NCI-H1694 (cell line): Measurements from ENCODE around the gene CCDC179.

ENCODE experiments used
- DNase-seq: peaks from one replicate; lab custom pipeline; 2025; lab: John Stamatoyannopoulos, UW

CCDC179 gene

GRCh38 chr11:22860241-22860640 is at the start of gene CCDC179:
TSS of gene CCDC179 (minus strand) at chr11:22860474. CDS start at chr11:22860421, 53 bp downstream.
- DNase-seq = no peak

- DNase-seq = no peak
These were observed 43.5 kb upstream of the CCDC179 start for GRCh38 chr11:22903782-22904181.

- no peak for DNase-seq
These were observed 41.3 kb upstream of the CCDC179 start for GRCh38 chr11:22901603-22902002.

GRCh38 chr11:22900764-22901486 is 40.7 kb upstream of the CCDC179 start:
- DNase-seq = no peak

GRCh38 chr11:22898036-22898435 is 37.8 kb upstream of the CCDC179 start:
- no peak for DNase-seq

- DNase-seq = no peak
These were observed 30.0 kb upstream of the CCDC179 start for GRCh38 chr11:22890227-22890626.

GRCh38 chr11:22884217-22884616 is 23.9 kb upstream of the CCDC179 start:
- no peak for DNase-seq

GRCh38 chr11:22879630-22880029 is 19.4 kb upstream of the CCDC179 start:
- DNase-seq = no peak

GRCh38 chr11:22878604-22879003 is 18.3 kb upstream of the CCDC179 start:
- DNase-seq = no peak

- no peak for DNase-seq
These were observed 17.8 kb upstream of the CCDC179 start for GRCh38 chr11:22878039-22878438.

GRCh38 chr11:22875869-22876473 is 15.7 kb upstream of the CCDC179 start:
- peak; percentile 86 for DNase-seq

GRCh38 chr11:22869325-22869724 is 9.1 kb upstream of the CCDC179 start:
- DNase-seq = no peak

- DNase-seq = no peak
These were observed 518 bp downstream of the CCDC179 start for GRCh38 chr11:22859756-22860155.

- DNase-seq = no peak
These were observed 8.8 kb downstream of the CCDC179 start for GRCh38 chr11:22851477-22851876.

GRCh38 chr11:22846726-22847125 is 13.5 kb downstream of the CCDC179 start:
- DNase-seq = no peak

GRCh38 chr11:22832315-22833015 is 27.8 kb downstream of the CCDC179 start:
- no peak for DNase-seq

GRCh38 chr11:22830082-22830414 is 30.2 kb downstream of the CCDC179 start:
- DNase-seq = no peak

GRCh38 chr11:22829231-22830081 is 30.8 kb downstream of the CCDC179 start, which contains the start of gene SVIP:
TSS of gene SVIP (minus strand) at chr11:22829801. CDS start at chr11:22829748, 53 bp downstream.
- peak; percentile 87 for DNase-seq

- DNase-seq = no peak
These were observed 31.9 kb downstream of the CCDC179 start for GRCh38 chr11:22828373-22828772.

GRCh38 chr11:22822203-22822602 is 38.1 kb downstream of the CCDC179 start:
- no peak for DNase-seq

GRCh38 chr11:22809893-22810292 is 50.4 kb downstream of the CCDC179 start:
- no peak for DNase-seq

GRCh38 chr11:22808571-22809197 is 51.6 kb downstream of the CCDC179 start:
- DNase-seq = no peak
